ENCODE measurements around the gene PTPRH.

The PTPRH gene

GRCh38 chr19:55245236-55245904 lies 36.1 kb upstream of the PTPRH start:
- no peak for DNase-seq (ENCODE audit: low read depth in 2 of 2)

- no peak for DNase-seq (ENCODE audit: low read depth in 2 of 2)
These were observed 34.8 kb upstream of the PTPRH start for GRCh38 chr19:55244004-55244680.

GRCh38 chr19:55242517-55242916 lies 33.2 kb upstream of the PTPRH start:
- DNase-seq (ENCODE audit: low read depth in 2 of 2) = no peak

GRCh38 chr19:55241935-55242464 lies 32.7 kb upstream of the PTPRH start:
- DNase-seq (ENCODE audit: low read depth in 2 of 2) = no peak

- no peak for DNase-seq (ENCODE audit: low read depth in 2 of 2)
These were observed 32.0 kb upstream of the PTPRH start for GRCh38 chr19:55241143-55241934.

- no peak for DNase-seq (ENCODE audit: low read depth in 2 of 2)
These were observed 31.4 kb upstream of the PTPRH start for GRCh38 chr19:55240713-55241020.

- no peak for DNase-seq (ENCODE audit: low read depth in 2 of 2)
These were observed 29.7 kb upstream of the PTPRH start for GRCh38 chr19:55239004-55239403.

- DNase-seq (ENCODE audit: low read depth in 2 of 2) = no peak
These were observed 28.7 kb upstream of the PTPRH start for GRCh38 chr19:55238030-55238429.

- DNase-seq (ENCODE audit: low read depth in 2 of 2) = no peak
These were observed 23.7 kb upstream of the PTPRH start for GRCh38 chr19:55232986-55233385.

- no peak for DNase-seq (ENCODE audit: low read depth in 2 of 2)
These were observed 22.9 kb upstream of the PTPRH start for GRCh38 chr19:55232286-55232602.

- DNase-seq (ENCODE audit: low read depth in 2 of 2) = no peak
These were observed 22.3 kb upstream of the PTPRH start for GRCh38 chr19:55231391-55232285.

- DNase-seq (ENCODE audit: low read depth in 2 of 2) = no peak
These were observed 21.5 kb upstream of the PTPRH start for GRCh38 chr19:55230780-55231179.

GRCh38 chr19:55230329-55230728 lies 21.0 kb upstream of the PTPRH start:
- DNase-seq (ENCODE audit: low read depth in 2 of 2) = no peak

- DNase-seq (ENCODE audit: low read depth in 2 of 2) = no peak
These were observed 20.5 kb upstream of the PTPRH start for GRCh38 chr19:55229789-55230182.

- DNase-seq (ENCODE audit: low read depth in 2 of 2) = no peak
These were observed 20.0 kb upstream of the PTPRH start for GRCh38 chr19:55229145-55229788.

GRCh38 chr19:55228403-55229031 lies 19.2 kb upstream of the PTPRH start, which contains the start of gene TMEM86B:
Gene TMEM86B, minus strand, starts transcription at chr19:55228763. Its CDS starts 22 bp downstream, at chr19:55228741.
- no peak for DNase-seq (ENCODE audit: low read depth in 2 of 2)

GRCh38 chr19:55228015-55228391 lies 18.7 kb upstream of the PTPRH start:
- DNase-seq (ENCODE audit: low read depth in 2 of 2) = no peak

- no peak for DNase-seq (ENCODE audit: low read depth in 2 of 2)
These were observed 18.1 kb upstream of the PTPRH start for GRCh38 chr19:55227241-55228014.

- DNase-seq (ENCODE audit: low read depth in 2 of 2) = no peak
These were observed 17.5 kb upstream of the PTPRH start for GRCh38 chr19:55226788-55227187.

- DNase-seq (ENCODE audit: low read depth in 2 of 2) = no peak
These were observed 17.0 kb upstream of the PTPRH start for GRCh38 chr19:55226273-55226672.
